HG03159 (cell line): ENCODE measurements around the gene DENND2A.
A peak's percentile ranks its signal among the peaks of the same experiment; 100 is the strongest.
"Not testable (repeated sequence)": the region's sequence is repeated elsewhere in the genome, so short reads cannot be mapped to it uniquely, and the experiment has no call there.

Source experiments
- ATAC-seq: cut with Tn5 transposase; IDR thresholded peaks from one replicate; pipeline ENCODE4 v1.9.1; 2021; ENCODE audit warnings: mild to moderate bottlenecking, moderate library complexity; ENCODE audit not compliant: unreplicated experiment

DENND2A gene

DNA sequence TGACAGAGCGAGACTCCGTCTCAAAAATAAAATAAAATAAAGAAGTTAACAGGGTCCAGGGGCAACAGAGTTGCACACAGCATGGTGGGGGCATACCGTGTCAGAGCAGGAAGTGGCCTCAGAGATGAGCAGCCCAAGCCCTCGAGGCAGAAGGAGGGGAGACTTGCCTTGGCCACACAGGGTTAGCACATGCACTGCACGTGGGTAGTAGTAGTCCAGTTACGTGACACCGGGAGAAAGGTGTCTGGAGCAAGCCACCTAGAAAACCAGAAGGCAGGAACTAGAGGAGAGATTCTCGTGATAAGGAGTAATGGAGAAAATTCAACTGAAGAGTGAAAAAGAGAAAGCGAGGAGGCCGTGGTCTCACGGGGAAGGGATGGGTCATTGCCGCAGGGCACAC is 9.8 kb upstream of the DENND2A start:
- ATAC-seq: no peak

GRCh38 chr7:140649556-140650205 is 9.1 kb upstream of the DENND2A start:
- ATAC-seq: no peak

- ATAC-seq: peak; percentile 87
Measured at GRCh38 chr7:140646931-140647647, 6.5 kb upstream of the DENND2A start.

GRCh38 chr7:140645166-140645900 is 4.7 kb upstream of the DENND2A start:
- ATAC-seq: no peak

GRCh38 chr7:140644761-140645160 is 4.1 kb upstream of the DENND2A start:
- not testable (repeated sequence) for ATAC-seq

DNA sequence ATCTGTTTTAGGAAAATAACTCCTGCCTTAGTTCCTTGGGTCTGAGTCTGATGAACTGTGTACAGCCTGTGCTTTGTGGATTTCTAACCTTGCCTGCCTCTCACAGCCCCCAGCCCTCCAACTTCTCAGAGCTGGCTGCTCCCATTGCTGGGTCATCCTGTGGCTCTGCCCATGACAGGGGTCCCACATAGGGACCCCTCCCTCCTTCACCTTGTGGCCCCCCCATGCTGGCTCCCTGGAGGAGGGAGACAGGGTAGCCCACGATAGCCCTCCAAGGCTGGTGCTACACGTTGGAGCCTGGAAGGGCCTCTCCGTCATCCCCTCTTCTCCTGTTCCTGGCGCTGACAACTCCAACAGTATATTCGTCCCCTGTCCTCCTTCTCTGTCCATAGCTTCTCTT is 2.8 kb upstream of the DENND2A start:
- no peak for ATAC-seq

DNA sequence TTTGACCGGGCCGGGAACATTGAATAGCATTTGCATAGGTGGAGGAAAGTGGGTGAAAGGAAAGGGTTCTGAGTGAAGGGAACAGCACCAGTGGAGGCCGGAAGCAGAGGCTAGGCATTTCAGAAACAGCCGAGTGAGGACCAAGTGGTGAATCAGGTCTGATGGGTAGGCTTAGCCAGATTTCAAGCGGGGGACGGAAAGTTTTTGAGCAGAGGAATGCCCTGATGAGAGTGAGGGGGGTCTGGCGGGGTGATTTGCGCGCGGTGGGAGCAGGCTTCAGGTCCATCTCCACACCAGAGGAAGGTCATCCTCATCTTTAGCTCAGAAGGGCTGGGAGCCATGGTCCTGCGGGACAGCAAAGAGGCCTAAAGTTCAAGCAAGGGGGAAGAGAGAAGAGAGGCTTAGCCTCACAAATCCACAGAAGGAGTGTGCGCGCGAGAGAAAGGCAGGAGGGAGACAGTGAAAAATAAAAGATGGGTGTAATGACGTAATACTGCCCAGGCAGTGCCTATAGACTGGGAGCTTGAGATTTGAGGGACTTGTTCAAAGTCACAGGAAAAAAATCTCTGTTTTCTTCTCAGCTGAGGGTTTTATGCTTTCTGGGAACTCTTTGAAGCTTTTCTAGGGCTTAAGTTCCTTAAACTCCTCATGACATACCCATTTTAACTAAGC is 1.0 kb upstream of the DENND2A start:
- no peak for ATAC-seq

DNA sequence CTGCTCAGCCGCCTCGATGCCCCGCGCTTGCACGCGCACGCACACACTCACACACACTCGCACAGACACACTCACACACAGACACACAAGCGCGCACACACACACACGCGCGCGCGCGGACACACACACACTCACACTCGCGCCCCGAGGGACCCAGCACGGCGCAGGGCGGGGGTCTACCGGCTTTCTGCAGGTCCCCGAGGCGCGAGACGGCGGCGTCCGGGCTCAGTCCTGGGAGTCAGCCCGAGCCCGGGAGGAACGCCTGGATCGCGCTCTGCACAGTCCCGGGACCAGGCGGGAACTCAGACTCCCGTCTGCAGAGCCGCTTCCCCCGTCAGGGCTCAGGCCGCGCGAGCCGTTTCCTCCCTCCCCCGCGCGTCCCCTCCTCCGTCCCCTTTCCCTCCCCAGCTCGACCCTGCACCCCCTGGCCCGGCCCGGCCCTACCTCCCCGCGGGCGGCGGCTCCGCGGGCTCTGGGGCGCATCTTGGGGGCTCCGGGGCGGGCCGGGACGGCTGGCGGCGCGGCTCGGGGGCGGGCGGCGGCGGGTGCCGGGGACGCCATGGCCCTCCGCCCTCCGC is 464 bp downstream of the DENND2A start:
- ATAC-seq: no peak

DNA sequence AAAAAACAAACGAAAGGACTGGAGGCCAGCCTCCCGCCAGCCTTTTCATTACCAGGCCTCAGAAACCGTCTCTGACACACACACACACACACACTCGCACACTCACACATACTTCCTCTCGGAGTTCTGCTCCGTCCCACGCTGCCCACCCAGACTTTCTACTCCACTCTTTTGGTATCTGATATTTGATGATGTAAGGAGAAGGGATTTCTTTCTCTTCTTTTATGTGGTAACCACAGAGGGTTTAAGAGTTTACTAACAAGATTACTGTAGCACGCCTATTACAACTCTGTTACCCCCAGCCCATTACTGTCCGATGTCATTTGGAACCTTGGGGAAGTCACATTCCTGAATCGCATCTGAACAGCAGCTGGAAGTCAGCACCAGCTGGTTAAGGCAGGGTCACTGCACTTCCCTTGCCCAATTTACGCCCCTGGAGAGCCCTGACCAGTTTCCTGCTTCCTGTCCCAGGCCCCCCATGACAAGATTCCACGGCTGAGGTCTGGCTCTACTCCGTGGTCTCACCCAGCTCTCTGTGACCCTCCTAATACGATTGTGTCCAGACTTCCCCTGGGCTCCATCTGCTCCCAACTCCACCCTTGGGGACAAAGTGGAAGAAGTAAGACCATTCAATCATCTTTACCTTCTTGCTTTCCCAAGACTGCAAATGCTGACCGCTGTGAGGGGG is 1.1 kb downstream of the DENND2A start:
- no peak for ATAC-seq

DNA sequence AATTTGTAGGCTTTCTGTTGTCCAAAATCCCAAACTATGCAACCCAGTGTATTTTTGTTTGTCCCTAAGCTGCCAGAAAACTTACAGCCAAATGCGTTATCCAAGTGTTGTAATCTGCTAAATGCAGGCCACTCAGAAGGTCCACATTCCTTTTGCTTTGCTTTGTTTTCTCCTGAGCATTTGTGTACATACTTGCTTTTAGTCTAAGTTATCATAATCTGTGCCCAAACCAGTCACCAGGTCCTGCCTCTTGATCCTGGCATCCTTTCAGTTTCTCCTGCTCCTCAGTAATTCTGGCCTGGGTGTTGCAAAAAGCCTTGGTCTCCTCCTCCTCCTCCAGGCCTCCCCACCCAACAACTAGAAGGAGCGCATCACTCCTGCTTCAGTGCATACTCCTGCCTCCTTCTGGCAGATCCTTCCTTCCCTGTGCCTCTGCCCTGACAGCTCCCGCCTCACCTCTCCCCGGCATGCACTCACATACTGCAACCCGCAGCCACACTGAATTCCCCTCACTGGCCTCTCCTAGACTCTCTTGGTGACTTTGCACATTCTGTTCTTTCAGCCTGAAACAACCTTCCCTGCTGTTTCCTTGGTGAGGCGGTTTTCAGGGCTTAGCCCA is 2.3 kb downstream of the DENND2A start:
- no peak for ATAC-seq

- no peak for ATAC-seq
Measured at GRCh38 chr7:140637400-140637799, 3.2 kb downstream of the DENND2A start.

- no peak for ATAC-seq
Measured at GRCh38 chr7:140635816-140636215, 4.8 kb downstream of the DENND2A start.

- ATAC-seq: no peak
Measured at GRCh38 chr7:140635345-140635744, 5.3 kb downstream of the DENND2A start.

GRCh38 chr7:140631602-140632001 is 9.0 kb downstream of the DENND2A start:
- ATAC-seq: no peak

- no peak for ATAC-seq
Measured at GRCh38 chr7:140631021-140631420, 9.6 kb downstream of the DENND2A start.

- no peak for ATAC-seq
Measured at GRCh38 chr7:140625908-140626868, 14.4 kb downstream of the DENND2A start.

- not testable (repeated sequence) for ATAC-seq
Measured at GRCh38 chr7:140625192-140625558, 15.4 kb downstream of the DENND2A start.

- no peak for ATAC-seq
Measured at GRCh38 chr7:140624392-140625191, 16.0 kb downstream of the DENND2A start.
